ENCODE results near the gene EFCAB6.

Gene EFCAB6

DNA sequence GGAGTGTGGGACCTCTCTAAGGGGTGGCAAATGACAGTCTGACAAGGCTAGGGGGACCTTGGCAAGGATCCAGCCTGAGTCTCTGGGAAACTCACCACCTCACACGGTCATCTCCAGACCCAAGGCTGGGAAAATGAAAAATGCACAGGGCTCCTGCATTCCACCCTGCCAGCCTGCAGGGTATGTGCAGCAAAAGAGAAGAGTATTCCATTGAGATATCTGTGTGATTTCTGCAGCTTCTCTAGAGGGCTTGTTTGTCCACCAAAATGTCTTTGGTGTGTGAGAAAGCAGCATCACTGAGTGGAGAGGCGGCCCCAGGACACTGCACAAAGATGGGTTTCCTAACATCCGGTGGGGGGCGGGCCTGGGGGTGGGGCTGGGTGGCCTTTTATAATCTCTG, 177.8 kb downstream of the EFCAB6 start:
- intact Hi-C loops (cut with DNase I): no loop called here
- DNase-seq: no peak

DNA sequence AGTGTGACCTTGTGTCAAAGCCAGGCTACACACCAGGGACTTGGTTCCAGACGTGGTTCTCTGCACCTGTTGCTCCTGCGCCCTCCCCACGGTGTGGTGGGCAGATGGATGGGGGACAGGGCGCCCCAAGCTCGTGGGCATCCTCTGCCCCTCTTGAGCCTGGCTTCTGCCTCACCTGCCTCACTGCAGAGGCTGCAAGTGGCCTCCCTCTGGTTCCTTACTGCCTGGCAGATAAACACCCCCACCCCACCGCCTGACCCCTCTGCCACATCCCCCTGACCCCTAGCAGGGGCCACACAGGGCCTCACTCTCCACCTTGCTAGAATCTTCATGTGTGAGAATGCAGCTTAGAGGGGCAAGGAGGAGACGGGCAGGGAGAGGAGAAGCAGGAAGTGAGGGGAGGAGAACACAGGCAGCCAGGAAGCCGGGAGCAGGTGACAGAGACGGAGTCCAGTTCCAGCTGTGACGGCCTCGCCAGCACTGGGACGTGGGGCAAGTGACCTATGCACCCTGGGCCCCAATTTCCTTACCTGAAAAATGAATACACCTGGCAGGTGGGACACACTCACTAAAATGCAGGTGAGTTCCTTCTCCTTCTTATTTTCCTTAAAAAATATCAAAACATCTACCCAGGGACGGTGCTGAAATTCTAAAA, 178.3 kb downstream of the EFCAB6 start:
- intact Hi-C loops (cut with DNase I): no loop called here
- no peak for DNase-seq

GRCh38 chr22:43631846-43632245, 180.3 kb downstream of the EFCAB6 start:
- intact Hi-C loops (cut with DNase I): no loop called here
- no peak for DNase-seq

GRCh38 chr22:43631201-43631600, 180.9 kb downstream of the EFCAB6 start:
- no peak for DNase-seq
- intact Hi-C loops (cut with DNase I): no loop called here

GRCh38 chr22:43630451-43630850, 181.7 kb downstream of the EFCAB6 start:
- DNase-seq: no peak
- intact Hi-C loops (cut with DNase I): no loop called here

DNA sequence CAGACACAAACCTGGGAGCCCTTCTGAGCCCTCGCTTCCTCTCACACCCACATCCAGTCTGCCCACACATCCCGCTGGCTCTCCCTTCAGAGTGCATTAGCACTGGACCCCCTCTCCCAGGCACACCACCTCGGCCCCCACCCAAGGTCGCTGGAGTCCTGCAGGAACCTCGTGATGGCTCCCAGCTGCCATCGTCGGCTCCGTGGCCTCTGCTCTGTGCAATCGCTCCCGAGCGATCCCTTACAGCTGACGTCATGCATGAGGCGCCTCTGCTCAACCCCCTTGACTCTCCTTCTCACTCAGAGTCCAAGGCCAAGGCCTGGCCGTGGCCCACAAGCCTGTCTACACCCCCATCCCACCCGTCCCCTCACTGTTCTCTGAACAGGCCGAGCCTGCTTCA, 183.9 kb downstream of the EFCAB6 start:
- no peak for DNase-seq
- intact Hi-C loops (cut with DNase I): no loop called here

GRCh38 chr22:43627485-43628213, 184.5 kb downstream of the EFCAB6 start:
- no peak for DNase-seq
- intact Hi-C loops (cut with DNase I): no loop called here

GRCh38 chr22:43625242-43625641, 186.9 kb downstream of the EFCAB6 start:
- no peak for DNase-seq
- intact Hi-C loops (cut with DNase I): no loop called here

DNA sequence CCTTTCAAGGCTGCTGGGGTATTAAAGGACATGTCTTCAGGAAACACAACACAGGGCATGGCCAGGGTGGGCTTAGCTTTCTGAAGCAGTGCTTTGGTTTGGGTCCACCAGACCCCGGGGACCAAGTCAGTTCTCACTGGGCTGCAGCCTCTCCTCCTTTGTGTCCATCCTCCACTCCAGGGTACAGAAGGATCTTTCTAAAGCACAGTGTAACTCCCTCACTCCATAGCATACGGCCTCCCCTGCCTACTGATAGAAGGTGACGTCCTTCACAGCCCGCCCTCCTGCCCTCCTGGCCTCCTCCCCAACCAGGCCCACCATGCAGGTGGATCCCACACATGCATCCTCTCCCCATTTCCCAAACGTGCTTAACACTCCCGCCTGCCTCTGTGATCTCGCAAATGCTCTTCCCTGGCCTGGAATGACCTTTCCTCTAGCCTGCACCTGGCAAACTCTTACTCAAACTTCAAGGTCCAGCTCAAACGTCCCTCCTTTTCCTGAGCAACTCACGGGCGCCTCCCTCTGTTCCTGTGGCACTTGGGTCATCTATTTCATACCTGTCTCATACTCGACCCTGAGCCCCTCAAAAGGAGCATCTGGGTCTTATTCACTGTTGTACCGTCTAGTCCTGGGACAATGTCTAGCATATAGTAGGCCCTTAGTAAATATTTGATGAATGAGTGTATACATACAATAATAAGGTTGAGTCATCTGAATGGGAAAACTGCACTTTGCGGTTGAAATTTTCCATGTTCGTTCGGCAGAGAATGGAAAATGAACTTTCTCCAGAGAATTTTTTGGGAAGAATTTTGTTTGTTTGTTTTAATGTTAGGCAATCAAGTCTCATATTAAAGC, 187.7 kb downstream of the EFCAB6 start:
- no peak for DNase-seq
- intact Hi-C loops (cut with DNase I): no loop called here

DNA sequence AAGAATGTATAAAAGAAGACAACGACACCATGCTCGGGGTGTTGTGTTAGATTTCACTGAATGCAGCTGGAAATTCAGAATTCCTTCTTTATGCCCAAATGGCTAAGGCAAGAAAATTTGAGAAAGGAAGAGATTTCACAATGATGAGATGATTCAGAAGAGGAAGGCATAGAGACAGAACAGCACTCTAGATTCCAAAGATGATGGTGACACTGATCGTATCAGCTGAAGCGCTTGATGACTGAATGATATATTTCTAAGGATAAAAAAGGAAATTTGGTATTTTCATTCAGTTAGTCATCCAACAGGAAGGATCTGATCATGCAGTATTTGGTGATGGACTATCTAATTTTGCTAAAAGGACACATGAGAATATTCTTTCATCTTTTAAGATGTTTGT, 189.2 kb downstream of the EFCAB6 start:
- intact Hi-C loops (cut with DNase I): no loop called here
- no peak for DNase-seq

- no peak for DNase-seq
- intact Hi-C loops (cut with DNase I): no loop called here
Observed at GRCh38 chr22:43620197-43620596, 191.9 kb downstream of the EFCAB6 start.

DNA sequence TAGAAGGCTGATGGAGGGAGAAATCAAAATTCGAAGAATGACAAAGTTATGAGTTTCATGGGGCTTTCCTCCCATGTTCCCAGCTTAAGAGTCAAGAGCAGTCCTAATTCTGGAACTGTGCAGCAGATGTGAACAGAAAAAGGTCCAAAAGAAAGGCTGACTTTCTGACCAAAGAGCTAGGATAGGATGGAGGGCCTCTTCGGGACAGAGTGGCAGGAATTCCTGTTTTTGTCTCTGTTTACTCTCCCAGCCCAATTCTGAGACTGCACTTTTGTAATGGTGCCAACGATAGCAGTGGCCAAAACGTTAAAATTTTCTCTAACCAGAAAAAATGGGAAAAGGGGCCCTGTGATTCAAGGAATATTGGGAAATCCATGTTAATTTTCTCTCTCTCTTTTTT, 193.6 kb downstream of the EFCAB6 start:
- DNase-seq: no peak
- intact Hi-C loops (cut with DNase I): no loop called here

DNA sequence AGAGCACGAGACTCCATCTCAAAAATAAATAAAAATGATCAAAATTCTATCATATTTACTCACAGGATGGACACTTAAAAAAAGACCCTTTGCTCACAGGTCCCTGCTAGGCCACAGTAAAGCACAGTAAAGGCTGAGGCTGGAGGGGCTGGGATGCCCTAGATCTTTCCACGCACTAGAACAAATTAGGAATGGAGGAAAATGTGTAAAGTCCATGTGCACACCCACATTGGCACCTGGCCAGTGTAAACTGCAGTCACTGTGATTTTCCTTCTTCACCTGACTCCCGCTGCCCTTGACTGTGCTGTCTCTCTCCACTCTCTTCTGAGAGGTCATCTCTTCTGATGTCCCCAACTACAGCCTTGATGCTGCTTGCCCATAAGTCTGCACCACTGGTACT, 195.5 kb downstream of the EFCAB6 start:
- intact Hi-C loops (cut with DNase I): no loop called here

DNA sequence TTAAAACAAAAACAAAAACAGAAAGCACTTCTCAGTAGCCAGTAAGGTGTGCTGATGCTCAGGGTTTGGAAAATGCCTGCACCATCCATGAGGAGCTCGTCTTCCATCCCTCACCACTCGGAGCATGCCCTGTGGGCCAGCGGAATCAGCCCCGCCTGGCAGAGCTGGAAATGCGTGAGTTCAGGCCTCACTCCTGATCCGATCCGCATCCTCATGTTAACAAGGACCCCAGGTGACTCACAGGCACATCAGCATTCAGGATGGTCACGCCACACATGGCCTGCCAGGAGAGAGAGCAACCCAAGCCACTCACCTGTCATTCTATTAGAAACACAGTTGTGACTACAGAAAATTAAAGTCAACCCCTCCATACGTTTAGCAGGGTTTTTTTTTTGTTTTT, 211.8 kb downstream of the EFCAB6 start:
- no peak for DNase-seq
- intact Hi-C loops (cut with DNase I): no loop called here

More for the DNA sequence above, 195.5 kb downstream of the EFCAB6 start:
- DNase-seq: no peak

GRCh38 chr22:43592476-43592875, 219.6 kb downstream of the EFCAB6 start:
- intact Hi-C loops (cut with DNase I): no loop called here
- DNase-seq: peak in 17 of 42 donors; percentile 7 to 57 (median 28)

DNA sequence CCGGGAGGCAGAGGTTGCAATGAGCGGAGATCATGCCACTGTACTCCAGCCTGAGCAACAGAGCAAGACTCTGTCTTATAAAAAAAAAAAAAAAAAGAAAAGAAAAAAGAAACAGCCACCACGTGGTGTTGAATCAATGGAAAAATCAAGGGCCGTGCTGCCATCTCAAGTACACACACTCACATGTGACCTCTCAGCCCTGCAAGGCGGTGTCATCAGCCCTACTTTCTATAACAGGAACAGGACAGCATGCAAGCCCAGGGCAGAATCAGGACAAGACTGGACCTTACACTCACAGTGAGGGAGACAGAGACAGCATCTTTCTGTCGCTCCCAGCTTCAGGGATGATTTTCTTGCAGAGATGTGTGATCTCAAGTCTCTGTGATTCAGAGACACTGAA, 220.7 kb downstream of the EFCAB6 start:
- intact Hi-C loops (cut with DNase I): no loop called here
- no peak for DNase-seq

DNA sequence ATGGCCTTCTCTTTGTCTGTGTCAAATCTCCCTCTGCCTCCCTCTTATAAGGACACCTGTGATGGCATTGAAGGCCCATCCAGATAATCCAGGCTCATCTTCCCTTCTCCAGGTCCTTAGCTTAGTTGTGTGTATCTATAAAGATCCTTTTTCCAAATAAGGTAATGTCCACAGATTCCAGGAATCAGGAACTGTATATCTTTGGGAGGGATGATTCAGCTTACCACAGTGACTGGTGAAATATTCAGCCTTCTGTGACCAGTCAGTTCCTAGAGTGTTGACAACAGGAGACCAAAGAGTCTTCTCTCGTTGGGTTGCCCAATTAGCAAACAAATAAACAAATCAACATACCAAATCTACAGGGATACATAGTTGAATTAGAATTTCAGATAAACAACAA, 224.5 kb downstream of the EFCAB6 start:
- intact Hi-C loops (cut with DNase I): no loop called here
- no peak for DNase-seq

DNA sequence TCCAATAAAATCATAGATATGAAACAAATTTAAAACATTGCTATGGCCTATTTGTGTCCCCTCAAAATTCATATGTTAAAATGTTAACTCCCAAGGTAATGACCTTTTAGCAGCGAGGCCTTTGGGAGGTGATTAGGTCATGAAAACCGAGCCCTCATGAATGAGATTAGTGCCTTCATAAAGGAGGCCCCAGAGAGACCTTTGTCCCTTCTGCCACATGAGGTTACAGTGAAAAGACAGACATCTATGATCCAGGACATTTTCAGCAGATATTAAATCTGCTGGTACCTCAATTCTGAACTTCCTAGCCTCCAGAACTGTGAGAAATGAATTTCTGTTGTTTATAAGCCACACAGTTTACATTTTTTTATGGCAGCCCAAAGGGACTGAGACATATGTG, 228.6 kb downstream of the EFCAB6 start:
- intact Hi-C loops (cut with DNase I): no loop called here
- DNase-seq: no peak

DNA sequence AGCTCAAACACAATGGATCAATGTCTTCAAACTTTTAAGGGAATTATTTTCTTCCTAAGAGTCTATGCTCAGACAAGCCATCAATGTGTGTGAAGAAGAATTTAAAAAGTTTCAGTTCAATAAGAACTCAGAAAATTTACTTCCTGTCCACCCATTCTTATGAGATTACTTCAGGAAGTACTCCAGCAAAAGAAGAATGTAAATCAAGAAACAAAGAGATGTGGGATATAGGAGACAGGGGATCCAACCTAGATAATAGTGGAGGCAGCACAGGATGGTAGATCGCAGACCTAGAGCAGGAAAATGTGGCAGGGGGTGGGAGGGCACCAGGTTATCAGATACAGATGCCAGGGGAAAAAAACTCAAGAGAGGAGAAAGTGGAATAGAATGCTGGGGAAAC, 229.7 kb downstream of the EFCAB6 start:
- no peak for DNase-seq
- intact Hi-C loops (cut with DNase I): no loop called here

DNA sequence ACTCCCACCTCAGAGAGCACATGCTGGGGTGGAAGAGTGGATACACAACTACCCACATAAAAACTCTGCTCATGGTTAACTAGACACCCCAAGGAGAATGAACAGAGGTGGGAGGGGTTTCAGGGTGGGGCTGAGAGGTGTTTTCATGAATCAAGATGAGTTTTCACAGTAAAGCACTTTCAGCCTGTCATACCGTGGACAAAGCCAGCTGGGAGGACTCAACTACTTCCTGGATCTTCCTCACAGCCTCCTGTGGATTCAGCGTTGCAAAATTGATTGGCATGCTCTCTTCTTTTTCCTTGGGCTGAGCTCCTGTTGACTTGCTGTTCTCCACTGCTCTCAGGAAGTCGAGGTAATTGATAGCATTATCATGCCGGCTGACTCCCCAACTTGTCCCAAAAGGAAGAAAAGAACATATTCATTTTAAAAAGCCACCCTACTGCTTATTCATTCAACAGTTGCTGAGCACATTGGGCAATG, 231.8 kb downstream of the EFCAB6 start:
- intact Hi-C loops (cut with DNase I): no loop called here
- no peak for DNase-seq

Data from head of caudate nucleus (tissue), 42 donors.